DOHH2 (cell line): Measurements from ENCODE around the gene MRFAP1.

Experiments
- EZH2phosphoT487 ChIP-seq: fragments of 200-600 bp; sonication (generic); IDR thresholded peaks from 2 replicates; pipeline ENCODE4 v1.6.1; 2017; ENCODE audit warnings: borderline replicate concordance, mild to moderate bottlenecking, antibody characterized with exemption, low read length, moderate library complexity, mixed read lengths
- TF ChIP-seq, protein P1 (sequence below): fragments of 200-600 bp; sonication (generic); IDR thresholded peaks from one replicate; pipeline ENCODE4 v1.5.1; 2014; ENCODE audit warnings: antibody characterized with exemption, mild to moderate bottlenecking, low read depth, low read length; ENCODE audit not compliant: poor library complexity, severe bottlenecking

DNA sequence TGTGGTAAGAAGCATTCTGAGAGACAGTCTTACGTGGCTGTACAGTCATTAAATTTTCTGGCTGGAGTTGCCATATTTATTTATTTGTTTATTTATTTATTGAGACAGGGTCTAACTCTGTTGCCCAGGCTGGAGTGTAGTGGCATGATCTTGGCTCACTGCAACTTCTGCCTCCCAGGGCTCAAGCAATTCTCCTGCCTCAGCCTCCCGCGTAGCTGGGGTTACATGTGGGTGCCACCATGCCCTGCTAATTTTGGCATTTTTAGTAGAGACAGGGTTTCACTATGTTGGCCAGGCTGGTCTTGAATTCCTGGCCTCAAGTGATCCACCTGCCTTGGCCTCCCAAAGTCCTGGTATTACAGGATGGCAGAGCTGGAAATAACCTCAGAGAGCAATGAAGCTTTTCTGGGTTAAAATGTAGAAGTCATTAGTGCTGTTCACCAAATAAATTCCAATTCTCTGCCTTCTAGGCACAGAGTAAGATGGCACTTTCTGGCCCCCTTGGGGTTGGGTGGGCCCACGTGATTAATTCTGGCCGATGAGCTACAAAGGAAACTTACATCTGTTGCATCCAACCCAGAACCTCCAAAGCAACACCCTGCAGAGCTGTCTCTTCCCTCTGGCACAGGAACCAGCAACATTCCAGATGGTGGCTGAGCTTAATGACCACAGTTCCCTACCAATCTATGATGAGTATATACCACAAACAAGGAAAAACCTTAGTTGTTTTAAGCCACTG is 4.5 kb downstream of the MRFAP1 start:
- TF ChIP-seq, protein P1, sequence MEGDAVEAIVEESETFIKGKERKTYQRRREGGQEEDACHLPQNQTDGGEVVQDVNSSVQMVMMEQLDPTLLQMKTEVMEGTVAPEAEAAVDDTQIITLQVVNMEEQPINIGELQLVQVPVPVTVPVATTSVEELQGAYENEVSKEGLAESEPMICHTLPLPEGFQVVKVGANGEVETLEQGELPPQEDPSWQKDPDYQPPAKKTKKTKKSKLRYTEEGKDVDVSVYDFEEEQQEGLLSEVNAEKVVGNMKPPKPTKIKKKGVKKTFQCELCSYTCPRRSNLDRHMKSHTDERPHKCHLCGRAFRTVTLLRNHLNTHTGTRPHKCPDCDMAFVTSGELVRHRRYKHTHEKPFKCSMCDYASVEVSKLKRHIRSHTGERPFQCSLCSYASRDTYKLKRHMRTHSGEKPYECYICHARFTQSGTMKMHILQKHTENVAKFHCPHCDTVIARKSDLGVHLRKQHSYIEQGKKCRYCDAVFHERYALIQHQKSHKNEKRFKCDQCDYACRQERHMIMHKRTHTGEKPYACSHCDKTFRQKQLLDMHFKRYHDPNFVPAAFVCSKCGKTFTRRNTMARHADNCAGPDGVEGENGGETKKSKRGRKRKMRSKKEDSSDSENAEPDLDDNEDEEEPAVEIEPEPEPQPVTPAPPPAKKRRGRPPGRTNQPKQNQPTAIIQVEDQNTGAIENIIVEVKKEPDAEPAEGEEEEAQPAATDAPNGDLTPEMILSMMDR, result no peak
- TF ChIP-seq EZH2phosphoT487, result no peak
